OCI-M2 (cell line): ENCODE measurements around the gene MACROD2.

Source experiments
- DNase-seq: peaks from one replicate; lab custom pipeline; 2025; ENCODE audit not compliant: unreplicated experiment; lab: John Stamatoyannopoulos, UW

The MACROD2 gene

GRCh38 chr20:14790190-14790589, 794.9 kb downstream of the MACROD2 start:
- DNase-seq, result no peak

GRCh38 chr20:14790771-14791620, 795.7 kb downstream of the MACROD2 start:
- no peak for DNase-seq

DNA sequence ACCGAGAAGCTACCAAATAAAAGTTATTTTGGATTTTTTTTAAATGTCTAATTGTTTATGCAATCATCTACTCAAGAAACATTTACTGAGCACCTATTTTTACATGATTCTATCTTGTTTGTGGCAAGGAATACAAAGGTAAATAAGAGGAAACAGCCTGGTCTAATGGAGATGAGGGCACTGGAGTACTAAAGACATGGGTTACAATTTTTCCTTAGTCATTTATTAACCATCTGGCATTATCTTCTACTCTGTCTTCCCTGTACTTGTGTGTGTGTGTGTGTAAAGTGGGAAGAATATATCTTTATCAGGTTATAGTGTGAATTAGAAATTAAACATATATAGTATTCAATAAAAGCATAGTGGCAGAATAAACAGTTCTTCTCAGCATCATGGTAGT, 797.6 kb downstream of the MACROD2 start:
- DNase-seq, result no peak

DNA sequence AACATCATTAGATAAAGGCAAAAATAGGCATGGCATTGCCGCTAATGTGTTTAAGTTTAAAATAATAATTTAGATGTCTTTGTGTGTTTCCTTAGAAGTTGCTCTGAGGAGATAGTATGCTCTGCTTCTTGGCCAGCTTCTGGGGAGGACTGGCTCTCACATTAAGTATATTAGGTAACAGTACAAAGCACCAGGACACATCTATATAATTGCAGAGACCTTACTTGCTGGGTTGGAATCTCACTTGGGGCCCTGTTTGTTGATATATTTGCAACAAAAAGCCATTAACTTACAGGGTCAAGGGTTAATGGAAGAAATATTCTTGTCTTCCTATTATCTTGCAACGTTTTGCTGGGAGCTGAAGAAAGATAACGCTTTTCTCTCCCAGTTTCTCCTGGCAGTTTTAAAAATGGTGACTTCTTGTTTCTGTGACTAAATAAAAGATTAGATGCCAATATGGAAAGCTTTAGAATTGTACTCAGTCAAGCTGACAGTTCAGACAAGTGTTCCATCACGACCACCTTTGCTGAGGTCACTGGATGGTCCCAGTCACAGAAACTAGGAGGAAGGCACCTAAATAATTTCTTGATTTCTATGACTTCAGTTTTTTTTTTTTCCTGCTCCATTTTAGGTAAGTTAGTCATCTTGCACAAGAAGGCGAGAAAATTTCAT, 804.4 kb downstream of the MACROD2 start:
- no peak for DNase-seq

GRCh38 chr20:14800707-14801425, 805.5 kb downstream of the MACROD2 start:
- no peak for DNase-seq

DNA sequence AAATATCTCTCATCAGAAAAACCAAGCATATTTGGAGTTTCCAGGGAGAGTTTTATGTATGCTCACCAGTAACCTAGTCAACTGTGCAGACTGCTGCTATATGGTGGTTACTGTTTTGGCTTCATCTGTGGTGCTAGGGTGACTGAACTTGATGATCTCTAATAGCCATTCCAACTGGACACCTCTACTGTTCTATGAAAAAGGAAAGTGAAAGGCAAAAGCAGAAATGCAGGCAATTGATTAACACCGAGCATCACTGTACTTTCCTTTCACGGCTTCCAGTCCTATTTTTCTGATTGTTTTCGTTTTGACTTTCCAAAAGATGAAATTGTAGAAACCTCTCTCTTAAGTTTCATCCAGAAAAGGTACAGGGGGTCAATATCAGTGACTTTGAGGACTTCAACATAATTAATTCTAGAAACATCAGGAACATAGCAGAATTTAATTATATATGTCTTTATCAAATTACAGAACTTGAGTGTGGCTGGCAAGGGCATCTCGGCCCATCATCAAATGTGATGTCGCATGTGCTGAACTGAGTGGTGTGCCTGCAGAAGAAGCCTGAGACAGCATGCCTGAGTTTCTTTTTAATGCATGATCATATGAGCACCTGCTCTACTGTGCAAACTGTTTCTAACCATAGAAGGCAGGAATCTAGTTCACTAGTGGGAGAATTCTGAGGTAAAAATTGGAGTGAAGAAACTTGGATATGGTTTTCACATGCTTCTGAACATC, 806.4 kb downstream of the MACROD2 start:
- DNase-seq, result no peak

GRCh38 chr20:14807224-14807623, 811.9 kb downstream of the MACROD2 start:
- no peak for DNase-seq

- no peak for DNase-seq
These were observed 820.0 kb downstream of the MACROD2 start for GRCh38 chr20:14815340-14815739.

- no peak for DNase-seq
These were observed 821.2 kb downstream of the MACROD2 start for GRCh38 chr20:14816471-14816870.

- DNase-seq, result no peak
These were observed 821.8 kb downstream of the MACROD2 start for GRCh38 chr20:14817101-14817500.

DNA sequence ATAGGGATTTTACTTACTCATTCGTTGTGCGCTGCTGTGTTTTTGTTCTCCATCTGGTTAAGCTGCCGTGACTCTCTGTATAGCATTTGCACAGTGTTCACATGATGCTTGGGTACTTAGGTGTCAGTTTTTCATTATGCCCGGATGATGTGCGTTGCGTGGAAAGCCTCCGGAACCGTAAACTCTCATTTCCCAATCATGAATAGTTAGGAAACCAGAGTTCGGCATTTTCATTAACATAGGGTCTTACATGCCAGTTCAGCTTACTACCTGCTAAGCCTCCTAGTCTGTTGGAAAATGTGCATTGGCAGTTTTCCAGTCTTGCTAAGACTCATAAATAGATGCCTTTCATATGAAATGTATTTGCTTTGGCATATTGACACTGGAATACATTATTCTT, 825.5 kb downstream of the MACROD2 start:
- DNase-seq, result no peak

GRCh38 chr20:14821251-14821650, 825.9 kb downstream of the MACROD2 start:
- DNase-seq, result no peak

DNA sequence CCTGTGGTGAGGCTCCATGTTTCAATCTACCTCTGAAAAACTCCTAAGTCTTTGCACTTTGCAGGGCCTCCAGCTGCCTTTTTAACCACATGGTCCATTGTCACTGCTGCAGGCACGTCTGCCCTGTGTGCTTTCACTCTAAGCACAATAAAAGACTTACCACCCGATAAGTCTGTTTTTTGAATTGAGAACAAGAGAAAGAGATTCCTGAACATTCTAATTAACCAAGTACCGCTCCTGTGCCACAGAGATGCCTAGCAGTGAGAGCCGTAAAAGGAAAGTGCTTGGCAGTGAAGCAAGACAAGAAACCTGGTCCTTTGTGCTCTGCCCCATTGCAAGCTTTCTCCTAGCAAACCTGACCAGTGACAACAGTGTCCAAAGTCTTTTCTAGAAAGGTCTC, 829.7 kb downstream of the MACROD2 start:
- DNase-seq, result no peak

DNA sequence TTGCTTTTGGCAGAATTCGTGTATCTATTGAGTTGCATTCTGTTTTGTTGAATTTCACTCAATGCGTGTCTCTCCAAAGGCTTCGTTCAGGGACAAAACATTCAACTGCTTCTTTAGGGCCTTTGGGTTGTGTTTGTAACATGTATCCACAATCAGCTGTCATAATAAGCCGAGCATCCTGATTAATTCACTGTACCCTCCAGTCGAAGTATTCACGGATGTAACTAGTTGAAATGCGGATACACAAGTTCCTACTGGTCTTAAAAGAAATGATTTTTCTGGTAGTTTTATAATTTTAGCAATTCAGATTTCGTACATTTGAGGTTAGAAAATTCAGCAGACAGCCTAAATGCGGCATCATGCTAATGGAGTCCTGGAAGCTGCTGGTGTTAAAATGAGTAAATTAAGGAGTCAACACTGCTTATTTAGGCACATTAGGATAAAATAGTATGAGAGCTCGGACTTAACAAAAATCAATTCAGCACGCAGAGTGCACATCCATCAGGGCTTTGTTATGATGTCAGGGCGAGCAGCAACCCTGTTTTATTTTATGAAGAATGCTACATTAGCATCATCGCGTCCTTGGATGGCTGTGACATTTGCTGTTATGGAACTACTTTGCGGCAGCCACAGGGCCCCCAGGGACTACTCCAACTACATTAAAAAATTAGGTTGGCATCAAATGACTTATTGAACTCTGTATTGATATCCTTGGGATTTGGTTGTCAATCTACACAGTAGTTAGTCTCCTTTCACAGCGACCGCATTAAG, 831.4 kb downstream of the MACROD2 start:
- DNase-seq, result no peak

GRCh38 chr20:14828459-14828858, 833.1 kb downstream of the MACROD2 start:
- no peak for DNase-seq

DNA sequence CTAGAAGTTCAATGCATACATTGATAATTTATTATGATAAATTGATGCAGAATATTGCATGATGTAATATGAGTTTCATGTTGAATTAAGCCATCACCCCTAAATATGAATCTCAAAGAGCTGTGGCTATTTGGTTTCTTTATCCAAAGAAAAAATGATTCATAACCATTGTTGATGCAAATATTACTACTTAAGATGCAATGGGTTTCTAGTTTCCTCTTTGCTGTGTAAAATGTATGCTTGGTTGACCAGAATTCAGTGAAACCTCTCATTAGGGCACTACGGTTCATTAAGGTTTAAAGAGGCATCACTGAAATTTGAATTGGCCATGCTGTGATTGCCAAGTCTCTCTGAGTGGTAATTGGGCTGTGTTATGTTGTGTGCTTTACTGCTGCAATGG, 834.6 kb downstream of the MACROD2 start:
- no peak for DNase-seq

DNA sequence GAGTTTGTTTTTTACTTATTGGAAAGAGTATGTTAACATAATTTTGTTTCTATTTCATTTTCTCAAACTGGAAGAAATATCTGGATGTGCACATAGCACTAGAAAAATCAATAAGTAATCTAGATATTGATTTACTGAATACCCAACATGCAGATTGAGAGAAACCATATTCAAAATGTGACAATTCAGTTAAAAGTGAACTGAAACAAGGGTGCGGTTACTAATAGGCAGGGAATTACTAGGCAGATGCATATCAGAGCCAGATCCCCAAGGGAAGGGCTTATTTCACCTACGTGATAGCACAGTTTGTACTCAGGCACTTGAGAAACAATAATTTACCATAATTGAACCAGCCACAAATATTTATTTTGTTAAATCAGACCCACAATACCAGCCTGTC, 835.1 kb downstream of the MACROD2 start:
- no peak for DNase-seq

- no peak for DNase-seq
These were observed 835.6 kb downstream of the MACROD2 start for GRCh38 chr20:14830899-14831298.

GRCh38 chr20:14832630-14833029, 837.3 kb downstream of the MACROD2 start:
- DNase-seq, result no peak
